ENCODE measurements around the gene KCNJ15.

Gene KCNJ15

DNA sequence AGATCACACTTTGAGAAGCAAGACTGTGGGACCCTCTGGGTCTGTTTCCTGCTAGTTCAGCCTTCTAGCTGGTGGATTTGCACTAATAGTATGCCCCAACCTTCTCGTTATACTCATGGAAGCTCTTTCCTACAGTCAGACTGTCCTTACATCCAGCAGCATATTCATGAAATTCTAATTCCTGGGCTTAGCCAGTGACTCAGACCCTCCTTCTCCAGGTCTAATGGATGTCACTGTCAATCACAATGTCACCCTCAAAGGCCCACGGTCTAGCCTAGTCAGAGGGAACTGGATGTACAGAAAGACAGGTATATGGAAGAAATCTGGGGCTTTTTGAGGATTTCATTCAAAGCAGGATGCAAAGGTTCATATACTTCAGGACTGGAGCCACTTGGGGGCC lies 72.4 kb downstream of the KCNJ15 start:
- DNase-seq, result no peak

DNA sequence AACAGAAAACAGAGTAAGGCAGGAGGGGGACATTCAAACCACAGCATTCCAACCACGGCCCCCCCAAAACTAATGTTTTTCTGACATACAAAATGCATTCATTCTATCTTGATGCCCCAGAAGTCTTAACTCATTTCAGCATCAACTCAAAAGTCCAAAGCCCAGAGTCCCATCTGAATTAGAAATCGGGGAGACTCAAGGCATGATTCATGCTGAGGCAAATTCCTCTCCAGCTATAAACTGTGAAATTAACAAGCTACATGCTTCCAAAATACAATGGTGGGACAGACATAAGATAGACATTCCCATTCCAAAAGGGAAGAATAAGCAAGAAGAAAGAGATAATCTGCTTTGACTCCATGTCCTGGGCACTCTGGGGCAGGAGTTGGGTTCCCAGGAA lies 73.9 kb downstream of the KCNJ15 start:
- no peak for DNase-seq

DNA sequence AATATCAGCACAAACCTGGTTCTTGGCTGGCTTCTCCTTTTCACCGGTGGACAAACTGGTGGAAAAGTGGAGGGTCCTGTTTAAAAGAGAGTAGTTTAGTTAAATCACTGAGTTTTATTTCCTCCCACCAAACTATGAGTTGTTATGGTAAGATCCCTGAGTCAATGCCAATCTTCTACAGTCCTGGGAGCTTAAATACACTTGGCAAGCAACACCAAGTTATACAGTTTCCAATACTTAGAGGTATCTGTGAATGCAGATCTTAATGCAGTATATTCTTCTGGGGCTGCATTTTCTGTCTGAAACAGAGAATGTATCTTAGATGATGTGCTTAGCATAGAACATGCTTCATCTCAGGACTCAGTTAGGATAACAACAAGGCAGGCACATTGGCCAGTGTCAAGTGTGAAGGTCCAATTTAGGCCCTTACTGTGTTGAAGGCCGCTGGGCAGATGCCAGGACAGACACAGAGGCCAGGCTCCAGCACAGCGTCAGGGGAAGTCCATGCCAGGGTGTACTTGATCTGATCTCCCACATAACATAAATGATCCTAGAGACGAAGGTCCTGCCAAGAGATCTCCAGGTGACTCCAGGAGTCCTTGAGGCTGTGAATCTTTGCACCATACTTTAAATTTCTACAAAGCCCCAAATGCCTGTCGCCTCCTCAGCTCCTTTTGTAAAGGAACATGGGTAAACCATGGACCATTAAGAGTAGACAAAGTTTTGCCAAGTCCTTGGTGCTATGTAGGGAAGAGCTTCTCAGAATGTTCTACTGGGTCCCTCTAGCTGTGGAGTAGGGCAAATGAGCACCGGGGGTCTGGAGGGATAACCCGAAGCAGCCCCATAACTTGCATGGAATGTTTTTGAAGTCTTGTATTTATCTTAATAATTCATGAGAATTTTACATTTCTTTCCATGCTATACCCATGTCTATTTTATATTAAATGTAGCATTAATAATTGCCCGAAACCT lies 76.8 kb downstream of the KCNJ15 start:
- DNase-seq, result peak in 1 of 3 donors; percentile 30

DNA sequence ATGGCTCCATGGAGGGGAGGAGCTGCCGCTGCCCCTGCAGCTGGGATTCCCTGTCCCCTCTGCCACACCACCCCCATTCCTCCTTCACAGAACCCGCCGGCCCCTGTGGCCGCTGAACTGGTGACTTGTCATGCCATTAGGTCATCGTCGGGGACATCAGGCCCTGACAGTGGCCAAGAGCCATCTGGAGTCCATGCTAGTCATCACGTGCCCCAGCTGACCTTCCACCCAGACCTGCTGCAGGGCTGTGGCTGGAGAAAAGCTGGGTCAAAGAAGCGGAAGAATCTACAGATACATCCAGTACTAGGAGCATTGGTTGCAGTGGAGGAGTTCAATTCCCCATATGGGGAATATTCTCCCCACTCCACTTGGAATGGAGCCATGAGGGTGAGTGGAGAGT lies 78.1 kb downstream of the KCNJ15 start:
- DNase-seq, result peak in 1 of 3 donors; percentile 19

DNA sequence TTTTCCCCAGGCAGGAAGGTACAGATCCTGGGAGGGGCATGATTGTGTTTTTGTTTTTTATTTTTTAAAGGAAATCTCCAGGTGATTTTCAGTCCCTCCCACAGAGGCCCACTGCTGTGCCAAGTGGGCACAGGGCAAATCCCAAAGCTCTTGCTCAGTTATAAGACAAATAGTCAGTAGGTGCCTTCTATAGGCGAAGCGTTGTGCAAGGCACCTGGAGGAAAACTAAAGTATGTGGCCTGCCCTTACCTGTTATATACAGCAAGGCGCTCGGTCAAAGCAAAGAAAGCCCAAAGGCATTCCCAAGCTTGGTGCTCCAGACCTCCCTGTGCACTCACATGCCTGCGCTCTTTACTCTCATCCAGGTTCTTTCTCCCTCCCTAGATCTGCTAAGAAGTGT lies 81.0 kb downstream of the KCNJ15 start:
- DNase-seq, result no peak

DNA sequence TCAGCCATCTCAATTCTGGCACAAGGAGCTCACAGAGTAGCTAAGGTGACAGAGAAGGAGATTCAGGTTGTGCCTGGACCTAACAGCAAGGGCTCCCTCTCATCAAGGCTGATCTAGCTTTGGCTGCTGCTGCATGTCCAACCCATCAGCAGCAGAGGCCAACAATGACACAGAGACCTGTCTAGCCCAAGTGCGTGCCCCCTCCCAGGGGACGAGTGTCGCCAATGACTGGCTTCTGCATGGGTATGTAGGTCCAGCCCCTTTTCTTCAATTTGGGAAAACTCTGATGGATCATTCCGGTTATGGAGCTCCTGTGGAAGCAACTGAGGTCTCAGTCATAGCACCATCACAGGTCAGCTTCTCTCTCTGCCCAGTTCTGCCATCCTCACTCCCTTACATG lies 83.3 kb downstream of the KCNJ15 start:
- DNase-seq, result no peak

DNA sequence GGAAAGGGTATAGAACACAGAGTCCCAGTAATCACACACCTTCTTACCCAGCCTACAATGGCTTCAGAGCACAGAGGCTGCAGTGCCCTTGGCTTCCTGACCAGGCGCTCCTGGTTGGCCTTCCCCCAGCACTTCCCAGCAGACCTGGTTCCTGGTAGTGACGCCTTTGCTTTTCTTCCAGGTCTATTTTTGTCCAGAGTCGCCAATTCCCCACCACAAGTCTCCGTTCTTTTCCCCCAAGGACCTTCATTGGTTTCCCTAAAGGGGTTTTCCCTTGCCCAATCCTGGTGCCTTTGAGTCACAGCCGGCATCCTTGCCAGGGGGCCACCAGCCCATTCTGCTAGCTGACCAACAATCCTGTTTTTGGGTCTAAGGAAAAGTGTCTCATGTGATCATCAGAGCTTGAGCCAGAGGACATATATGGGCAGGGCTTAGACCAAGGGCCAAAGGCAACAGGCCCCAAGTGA lies 84.8 kb downstream of the KCNJ15 start:
- DNase-seq, result no peak

DNA sequence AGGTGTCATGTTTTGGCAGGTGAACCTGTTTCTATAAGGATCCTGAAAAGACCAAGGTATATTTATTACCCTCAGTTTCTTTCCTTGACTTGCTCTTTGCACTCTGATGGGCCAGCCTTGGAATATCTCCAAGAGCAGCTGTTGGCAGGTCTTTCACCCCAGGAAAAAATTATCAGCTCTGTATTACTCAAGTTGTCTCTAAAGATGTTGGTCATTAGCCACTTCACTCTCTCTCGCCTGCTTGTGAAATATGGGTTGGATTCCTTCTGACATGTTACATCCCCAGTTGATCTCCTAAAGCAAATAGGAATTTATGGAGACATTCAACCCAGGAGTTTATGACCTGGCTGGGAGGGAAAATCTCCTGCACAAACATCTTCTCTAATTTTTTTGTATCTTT lies 85.9 kb downstream of the KCNJ15 start:
- DNase-seq, result no peak

DNA sequence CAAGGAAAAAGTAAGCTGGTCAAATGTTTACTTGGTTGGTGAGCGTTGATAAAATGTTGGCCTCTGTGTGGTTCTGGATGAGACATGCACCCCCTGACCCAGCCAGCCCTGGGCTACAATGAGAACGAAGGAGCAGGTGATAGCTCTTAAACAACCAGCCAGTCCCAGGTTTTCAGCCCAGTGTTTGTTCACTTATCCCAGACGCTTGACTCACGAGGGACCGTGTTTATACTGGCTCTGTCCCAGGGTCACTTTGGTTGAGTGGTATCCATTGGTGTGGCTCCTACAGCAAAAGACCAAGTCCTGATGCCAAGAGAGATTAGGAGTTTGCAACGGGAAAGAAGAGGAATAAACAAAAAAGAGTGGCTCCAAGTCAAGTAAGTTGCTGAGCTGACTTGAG lies 86.9 kb downstream of the KCNJ15 start:
- no peak for DNase-seq

DNA sequence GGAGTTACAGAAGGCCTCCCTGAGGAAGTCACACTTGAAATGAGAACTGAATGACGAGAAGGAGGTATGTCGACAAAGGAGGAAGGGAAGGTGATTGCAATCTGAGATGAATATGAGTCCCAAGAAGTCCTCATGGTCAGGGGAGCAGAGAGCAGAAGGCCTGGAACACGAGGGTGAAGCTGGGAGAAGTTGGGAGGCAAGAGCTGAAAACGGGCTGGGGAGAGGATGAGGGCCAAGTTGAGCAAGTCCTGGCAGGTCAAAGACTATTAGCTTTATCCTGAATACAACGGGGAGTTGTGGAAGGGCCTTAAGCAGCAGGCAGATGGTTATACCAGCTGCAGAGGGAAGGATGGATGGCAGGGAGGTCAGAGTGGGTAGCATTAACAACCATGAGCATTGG lies 89.5 kb downstream of the KCNJ15 start:
- DNase-seq, result no peak

DNA sequence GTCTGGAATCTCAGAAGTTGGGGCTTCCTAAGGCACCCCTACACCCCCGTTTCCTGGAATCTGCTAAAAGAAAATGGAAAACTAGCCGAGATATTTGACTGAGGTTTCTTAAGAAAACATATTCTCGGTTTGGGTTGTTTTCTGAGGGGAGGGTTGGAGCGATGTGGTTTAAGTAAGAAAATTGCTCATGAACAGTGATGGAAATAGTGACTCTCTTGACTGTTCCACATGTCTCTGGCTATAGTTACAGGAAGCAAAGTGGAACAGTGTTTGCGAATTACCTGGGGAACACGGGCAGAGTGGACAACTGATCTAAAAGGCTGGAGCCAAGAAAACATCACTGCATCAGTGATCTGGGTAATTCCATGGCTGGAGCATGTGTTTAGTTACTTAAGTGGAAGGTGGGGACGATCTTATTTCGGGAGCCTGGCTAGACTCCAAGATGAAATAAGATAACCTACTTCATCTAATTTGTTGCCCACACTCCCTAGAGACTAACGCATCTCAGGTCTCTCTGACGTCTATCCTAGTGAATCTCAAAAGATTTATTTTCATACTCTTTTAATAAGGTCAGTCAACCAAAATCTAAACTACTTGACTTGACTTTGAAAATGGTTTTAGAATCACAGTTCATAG lies 92.4 kb downstream of the KCNJ15 start:
- no peak for DNase-seq

DNA sequence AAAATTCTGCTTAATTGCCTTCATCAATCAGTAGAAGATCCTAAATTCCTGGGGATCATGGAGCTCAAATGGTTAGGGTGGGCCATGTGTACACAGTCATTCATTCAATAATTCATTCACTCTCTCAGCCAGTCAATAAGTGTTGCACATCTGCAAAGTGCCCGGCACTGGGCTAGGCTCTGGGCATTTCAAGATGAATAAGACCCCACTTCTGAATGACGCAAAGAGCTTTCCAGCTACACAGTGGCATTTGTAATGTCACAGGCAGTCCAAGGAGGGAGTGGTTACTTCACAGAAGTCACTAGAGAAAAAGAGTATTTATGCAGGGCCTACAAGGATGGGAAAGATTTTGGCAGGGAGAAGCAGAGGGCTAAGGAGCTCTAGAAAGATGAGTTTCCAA lies 93.2 kb downstream of the KCNJ15 start:
- DNase-seq, result no peak

DNA sequence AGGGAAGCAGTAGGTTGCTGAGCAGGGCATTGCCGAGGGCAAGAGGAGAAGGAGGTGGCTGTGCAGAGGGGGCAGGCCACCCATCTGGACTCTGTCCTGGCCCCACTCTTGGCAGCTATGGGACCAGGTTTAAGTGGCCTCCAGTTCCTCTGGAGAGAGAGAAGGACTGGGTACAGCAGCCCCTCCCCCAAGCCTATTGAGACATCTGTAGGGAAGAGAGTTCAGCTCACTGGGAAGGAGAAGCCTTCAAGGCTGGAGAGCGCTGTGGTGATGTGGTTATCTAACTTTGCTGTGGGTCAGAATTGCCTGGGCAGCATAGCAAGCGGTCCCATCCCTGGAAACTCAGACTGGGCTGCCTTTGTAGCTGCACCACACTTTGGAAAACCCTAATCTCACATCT lies 93.9 kb downstream of the KCNJ15 start:
- DNase-seq, result peak in 2 of 3 donors; percentile 19 to 22

DNA sequence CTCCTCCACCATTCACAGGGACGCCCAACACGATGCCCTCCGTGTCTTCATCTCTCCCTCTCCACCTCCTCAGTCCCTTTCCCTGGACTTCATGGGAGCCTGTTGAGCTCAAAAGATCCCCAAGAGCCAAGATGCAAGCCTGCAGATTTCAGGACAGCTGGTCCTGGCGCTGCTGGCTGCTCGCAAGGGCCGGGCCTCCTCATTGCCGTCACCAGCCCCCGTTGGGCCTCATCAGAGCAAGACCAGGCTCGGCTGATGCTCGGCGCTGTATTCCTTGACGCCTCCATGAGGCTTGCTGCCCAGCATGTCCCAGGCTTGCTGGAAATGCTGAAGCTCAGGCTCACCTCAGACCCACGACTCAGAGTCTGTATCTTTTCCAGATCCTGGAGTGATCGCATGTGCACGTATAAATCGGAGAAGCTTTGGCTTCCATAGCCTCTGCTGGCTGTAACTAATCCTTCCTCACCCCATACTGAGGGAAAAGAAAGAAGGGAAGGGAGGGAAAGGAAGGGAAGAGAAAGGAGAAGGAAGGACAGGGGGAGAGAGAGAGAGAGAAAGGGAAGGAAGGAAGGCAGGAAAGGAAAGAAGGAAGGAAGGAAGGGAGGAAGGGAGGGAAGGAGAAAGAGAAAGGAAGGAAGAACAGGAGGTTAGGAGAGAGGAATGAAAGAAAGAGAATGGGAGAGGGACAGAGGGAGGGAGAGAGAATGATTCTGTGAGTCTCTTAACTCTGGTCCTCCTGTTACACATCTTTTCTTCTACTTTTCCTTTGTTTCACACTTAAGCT lies 94.6 kb downstream of the KCNJ15 start:
- DNase-seq, result no peak

DNA sequence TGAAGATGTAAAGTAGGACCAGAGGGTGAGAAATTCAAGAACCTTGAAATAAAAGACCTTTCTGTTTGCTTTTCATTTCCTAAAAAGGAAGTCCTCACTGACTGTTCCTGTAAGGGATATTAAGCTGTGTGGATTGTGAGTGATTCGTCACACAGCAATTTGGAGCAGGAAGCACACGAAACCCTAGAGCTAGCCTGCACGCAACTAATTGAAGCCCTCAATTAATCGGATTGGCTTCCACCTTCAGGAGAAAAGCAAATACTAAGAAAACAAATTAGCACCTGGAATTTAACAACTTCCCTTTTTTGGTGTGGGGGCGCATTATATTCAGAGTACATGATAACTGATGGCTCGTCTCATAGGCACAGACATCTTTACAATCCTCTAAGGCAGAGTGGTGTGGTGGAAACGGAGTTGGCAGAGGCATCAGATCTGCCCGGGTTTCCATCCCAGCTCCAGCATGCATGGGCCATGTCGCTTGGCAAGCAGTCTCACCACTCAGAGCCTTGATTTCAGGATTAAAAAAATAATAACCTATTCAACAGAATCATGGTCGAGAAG lies 95.2 kb downstream of the KCNJ15 start:
- DNase-seq, result peak; percentile 35 to 74 (median 67)

DNA sequence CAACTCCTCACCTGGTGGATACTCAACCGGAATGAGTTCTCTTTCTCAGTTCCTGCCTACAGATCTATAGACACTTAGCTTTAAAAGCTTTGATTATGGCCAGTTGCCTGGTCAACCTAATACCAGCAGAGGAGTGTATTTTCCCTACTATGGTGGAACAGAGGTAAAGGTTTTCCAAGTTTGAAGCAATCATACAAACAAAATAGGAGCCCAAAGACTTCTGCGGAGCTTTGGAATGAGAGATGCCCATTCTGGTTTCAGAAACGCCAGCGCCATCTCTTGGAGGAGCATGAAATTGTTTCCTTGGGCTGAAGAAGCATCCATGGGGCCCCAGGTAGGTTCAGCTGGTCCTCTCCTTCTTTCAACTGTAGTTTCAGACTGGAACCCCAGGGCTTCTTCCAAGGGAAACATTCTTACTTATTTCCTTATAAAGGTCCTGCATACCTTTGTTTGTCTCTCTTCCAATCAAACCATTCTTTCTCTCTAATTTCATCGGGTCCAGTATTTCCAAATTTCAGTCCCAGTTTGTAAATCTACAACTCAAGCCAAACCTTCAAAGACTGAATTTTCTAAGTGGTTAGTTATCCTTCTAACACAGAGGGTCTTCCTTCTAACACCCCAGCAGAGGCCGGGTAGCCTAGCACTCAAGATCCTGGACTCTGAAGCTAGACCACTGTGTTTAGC lies 95.9 kb downstream of the KCNJ15 start:
- DNase-seq, result peak; percentile 78 to 83 (median 79)

DNA sequence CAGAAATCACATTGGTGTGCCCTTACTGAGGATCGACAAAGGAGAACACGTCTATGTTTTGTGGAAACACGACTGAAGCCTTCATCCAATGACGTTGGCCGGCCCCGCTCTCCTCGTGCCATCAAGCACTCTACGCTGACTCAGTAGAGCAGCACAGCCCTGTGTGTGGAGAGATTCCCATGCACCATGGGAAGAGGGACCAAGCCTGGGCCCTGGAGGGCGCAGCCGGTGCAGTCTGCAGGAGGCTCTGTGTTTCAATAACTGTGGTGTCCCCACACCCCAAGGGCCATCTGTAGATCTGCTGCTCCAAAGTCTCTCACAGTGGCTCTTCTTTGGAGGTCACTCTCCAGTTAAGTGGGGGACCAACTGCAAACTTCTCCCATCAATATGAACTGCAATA lies 97.4 kb downstream of the KCNJ15 start:
- DNase-seq, result no peak

DNA sequence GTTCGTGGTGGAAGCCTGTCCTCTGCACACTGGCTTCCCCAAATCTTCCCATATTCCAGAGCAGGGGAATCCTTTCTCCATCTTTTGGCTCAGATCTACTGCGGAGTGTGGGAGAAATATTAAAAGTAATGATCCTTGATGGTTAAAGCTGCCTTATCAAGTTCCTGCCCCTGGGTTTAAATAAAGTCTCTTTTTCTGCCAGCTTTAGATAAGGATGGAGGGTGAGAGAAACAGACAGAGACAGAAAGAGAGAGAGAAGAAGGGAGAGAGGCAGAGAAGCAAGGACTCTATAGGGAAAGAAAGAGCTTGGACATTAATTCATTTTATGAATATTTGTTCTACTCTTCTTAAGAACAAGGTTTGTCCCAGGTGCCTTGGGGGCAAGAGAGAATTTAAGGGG lies 98.0 kb downstream of the KCNJ15 start:
- DNase-seq, result no peak

DNA sequence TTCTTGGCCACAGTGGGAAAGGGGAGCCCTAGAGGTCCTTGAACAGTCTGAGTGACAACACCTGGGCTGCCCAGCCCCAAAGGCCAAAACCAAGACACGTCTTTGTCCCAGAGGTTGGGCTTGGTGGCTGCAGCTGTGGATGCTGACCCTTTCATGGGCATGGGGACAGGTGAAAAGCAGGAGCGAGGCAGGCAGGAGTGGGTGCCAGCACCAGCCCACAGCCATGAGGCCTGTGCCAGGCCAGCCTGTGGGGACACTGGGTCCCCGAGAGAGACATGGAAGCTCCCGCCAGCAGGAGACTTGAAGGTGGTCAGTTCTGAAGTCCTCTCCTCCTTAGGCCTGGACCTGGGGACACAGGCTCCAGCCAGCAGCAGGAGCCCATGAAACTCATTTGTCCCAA lies 98.6 kb downstream of the KCNJ15 start:
- no peak for DNase-seq

DNA sequence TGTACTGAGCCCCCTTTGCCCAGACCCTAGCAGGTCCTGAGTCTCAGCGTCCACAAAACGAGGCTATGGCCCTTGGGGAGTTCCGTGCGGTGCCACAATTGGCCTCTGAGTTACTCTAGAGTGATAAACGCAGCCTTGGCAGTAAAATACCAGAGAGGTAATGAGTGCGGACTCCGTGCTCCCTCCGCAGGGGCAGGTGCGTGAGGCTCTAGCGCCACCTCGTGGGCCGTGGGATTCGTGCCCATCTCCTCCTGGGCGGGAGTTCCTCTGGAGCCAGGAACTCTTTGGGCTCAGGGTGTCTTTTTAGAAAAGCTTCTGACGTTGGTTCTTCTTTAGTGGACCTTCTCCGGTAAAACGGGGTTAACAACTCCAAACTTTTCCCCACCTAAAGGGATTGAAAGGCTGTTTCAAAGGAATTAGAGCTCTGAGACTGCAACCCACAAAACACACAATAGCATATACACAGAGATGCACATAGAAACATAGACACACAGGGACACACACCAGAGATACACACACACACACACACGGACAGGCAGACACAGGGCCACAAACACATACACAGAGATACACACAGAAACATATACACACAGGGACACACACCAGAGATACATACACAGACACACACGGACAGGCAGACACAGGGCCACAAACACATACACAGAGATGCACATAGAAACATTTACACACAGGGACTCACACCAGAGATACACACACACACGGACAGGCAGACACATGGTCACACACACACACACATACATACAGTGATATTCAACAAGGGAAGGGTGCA lies 99.4 kb downstream of the KCNJ15 start:
- peak; percentile 81 to 90 (median 85) for DNase-seq

All from suppressor macrophage treated with lipopolysaccharide for 1 hour (primary cell).